ENCODE data around the gene NEXN. TPM values are rescaled to one million over a fixed set of nuclear protein-coding genes. Genes with fewer than 3 reads are reported as not detected.

NEXN gene
- total RNA-seq, 2 experiments from 2014 or later: 1.7 to 1.9 TPM

DNA sequence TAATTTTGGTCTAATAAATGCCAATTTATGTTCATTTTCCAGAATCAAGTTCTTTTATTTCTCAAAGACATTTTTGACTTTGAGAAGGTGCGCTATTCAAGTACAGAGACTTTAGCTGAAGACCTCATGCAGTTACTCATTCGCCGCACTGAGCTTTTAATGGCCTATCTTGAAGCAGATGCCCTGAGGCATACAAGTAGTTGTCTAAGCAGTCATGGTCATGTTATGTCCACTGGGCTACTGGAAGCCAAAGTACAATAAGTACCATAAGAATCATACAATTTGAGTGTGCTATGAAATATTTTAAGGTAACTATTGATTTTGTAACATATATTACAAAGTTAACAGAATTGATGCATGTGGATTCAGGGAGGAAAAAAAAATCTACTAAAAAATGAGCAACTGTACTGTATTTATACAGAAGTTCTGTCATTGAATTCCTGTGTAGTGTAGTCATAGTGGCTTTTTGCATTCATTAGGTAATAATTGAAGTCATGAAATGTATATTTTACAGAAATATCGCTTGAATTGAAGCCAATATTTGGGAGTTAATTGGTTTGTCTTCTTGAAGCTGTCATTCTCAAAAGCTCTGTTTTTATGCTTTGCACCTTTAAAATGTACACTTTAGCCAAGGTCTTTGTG, 13.5 kb upstream of the NEXN start:
- DNase-seq: no peak
- H3K27me3 Mint-ChIP-seq (ENCODE audit: low read depth): no peaks in the 10 kb centered on the region
- H3K4me1 Mint-ChIP-seq (ENCODE audit: low read depth): no peaks in the 10 kb centered on the region
- H3K4me3 Mint-ChIP-seq: no peak overlapping the region
- CTCF ChIA-PET: interaction anchor here (0.6 kb wide), 1 partner anchor 107 kb away, joined by 3 read pairs; no protein-coding TSS in a partner anchor
- H3K36me3 Mint-ChIP-seq (ENCODE audit: low read depth): peaks cover 7% of the 10 kb centered on the region
- H3K9me3 Mint-ChIP-seq: no peaks in the 10 kb centered on the region
- intact Hi-C loops (cut with micrococcal nuclease): no loop called here
- no peak overlapping the region for H3K27ac Mint-ChIP-seq

DNA sequence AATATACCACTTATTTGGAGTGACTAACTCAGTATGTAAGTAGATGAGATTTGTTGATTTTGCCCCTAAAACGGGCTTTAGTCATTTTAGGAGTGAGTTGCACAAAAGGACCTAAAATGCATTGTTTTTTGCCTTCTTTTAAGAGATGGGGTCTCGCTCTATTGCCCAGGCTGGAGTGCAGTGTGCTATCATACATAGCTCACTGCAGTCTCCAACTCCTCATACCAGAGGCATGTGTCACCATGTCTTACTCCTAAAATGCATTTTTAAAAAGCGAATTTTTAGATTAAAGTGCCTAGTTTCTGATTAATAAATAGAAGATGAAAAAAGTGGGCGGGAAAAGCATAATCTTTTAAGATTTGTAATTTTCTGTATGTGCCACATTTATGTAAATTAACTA, 11.5 kb upstream of the NEXN start:
- Mint-ChIP-seq H3K4me1 (ENCODE audit: low read depth) (peaks cover 6% of the 10 kb centered on the region), H3K4me3 (no peak overlapping the region), H3K27me3 (ENCODE audit: low read depth) (no peaks in the 10 kb centered on the region), H3K36me3 (ENCODE audit: low read depth) (peaks cover 7% of the 10 kb centered on the region), H3K9me3 (no peaks in the 10 kb centered on the region), H3K27ac (no peak overlapping the region)
- CTCF ChIA-PET: no interaction called here
- DNase-seq: no peak
- intact Hi-C loops (cut with micrococcal nuclease): no loop called here

- CTCF ChIA-PET: no interaction called here
- no peak overlapping the region for H3K4me3 Mint-ChIP-seq
- peaks cover 6% of the 10 kb centered on the region for H3K4me1 Mint-ChIP-seq (ENCODE audit: low read depth)
- intact Hi-C loops (cut with micrococcal nuclease): no loop called here
- no peaks in the 10 kb centered on the region for H3K9me3 Mint-ChIP-seq
- DNase-seq: no peak
- H3K27ac Mint-ChIP-seq: no peak overlapping the region
- peaks cover 2% of the 10 kb centered on the region for H3K36me3 Mint-ChIP-seq (ENCODE audit: low read depth)
- no peaks in the 10 kb centered on the region for H3K27me3 Mint-ChIP-seq (ENCODE audit: low read depth)
These were observed 7.4 kb upstream of the NEXN start for GRCh38 chr1:77881061-77881460.

DNA sequence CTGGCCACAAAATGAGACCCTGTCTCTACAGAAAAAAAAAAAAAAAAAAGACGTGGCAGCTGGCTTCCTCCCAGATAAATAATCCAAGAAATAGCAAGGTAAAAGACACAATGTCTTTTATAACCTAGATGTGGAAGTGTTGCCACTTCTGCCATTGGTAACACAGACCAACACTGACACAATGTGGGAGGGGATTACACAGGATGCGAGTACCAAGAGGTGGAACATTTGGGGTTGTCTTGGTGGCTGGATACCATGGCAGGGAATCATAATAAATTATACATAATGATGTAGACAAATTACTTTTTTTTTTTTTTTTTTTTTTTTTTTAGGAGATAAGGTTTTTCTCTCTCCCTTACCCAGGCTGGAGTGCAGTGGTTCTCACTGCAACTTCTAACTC, 6.0 kb upstream of the NEXN start:
- DNase-seq: no peak
- Mint-ChIP-seq H3K36me3 (ENCODE audit: low read depth) (peaks cover 5% of the 10 kb centered on the region), H3K27me3 (ENCODE audit: low read depth) (peaks cover 6% of the 10 kb centered on the region), H3K27ac (no peak overlapping the region), H3K4me3 (no peak overlapping the region), H3K4me1 (ENCODE audit: low read depth) (peaks cover 6% of the 10 kb centered on the region), H3K9me3 (no peaks in the 10 kb centered on the region)
- intact Hi-C loops (cut with micrococcal nuclease): no loop called here
- CTCF ChIA-PET: no interaction called here

GRCh38 chr1:77888781-77889642, 588 bp downstream of the NEXN start:
- Mint-ChIP-seq H3K9me3 (no peaks in the 10 kb centered on the region), H3K36me3 (ENCODE audit: low read depth) (peaks cover 4% of the 10 kb centered on the region), H3K4me3 (peak overlapping the region; percentile 66), H3K27ac (no peak overlapping the region), H3K4me1 (ENCODE audit: low read depth) (peaks cover 7% of the 10 kb centered on the region), H3K27me3 (ENCODE audit: low read depth) (peaks cover 18% of the 10 kb centered on the region)
- peak; percentile 38 for DNase-seq
- CTCF ChIA-PET: no interaction called here
- intact Hi-C loops (cut with micrococcal nuclease): no loop called here

DNA sequence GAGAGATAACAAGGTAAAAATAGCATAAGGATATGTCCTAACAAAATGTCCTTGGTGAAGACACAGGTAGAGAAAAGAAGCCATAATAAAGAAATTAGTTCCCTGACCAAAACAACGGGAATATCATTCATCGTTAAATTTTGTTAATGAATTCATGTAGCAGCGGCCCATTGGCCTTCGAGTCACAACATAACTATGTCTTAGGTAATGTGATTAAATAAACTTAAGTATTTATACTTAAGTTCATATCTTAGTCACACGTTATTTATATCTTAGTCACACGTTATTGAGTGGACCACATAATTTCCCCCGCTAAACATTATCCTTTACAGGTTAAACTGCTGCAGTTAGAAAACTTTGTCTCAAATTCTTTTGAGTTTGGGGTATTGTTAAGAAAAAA, 1.2 kb downstream of the NEXN start:
- no peak overlapping the region for H3K4me3 Mint-ChIP-seq

GRCh38 chr1:77891200-77891599, 2.8 kb downstream of the NEXN start:
- Mint-ChIP-seq H3K27me3 (ENCODE audit: low read depth) (peaks cover 19% of the 10 kb centered on the region), H3K9me3 (no peaks in the 10 kb centered on the region), H3K4me3 (no peak overlapping the region), H3K36me3 (ENCODE audit: low read depth) (peaks cover 3% of the 10 kb centered on the region), H3K4me1 (ENCODE audit: low read depth) (peaks cover 7% of the 10 kb centered on the region), H3K27ac (no peak overlapping the region)
- CTCF ChIA-PET: no interaction called here
- intact Hi-C loops (cut with micrococcal nuclease): no loop called here
- DNase-seq: no peak

More for the DNA sequence above, 1.2 kb downstream of the NEXN start:
- DNase-seq: no peak
- peaks cover 3% of the 10 kb centered on the region for H3K36me3 Mint-ChIP-seq (ENCODE audit: low read depth)
- H3K27ac Mint-ChIP-seq: no peak overlapping the region
- peaks cover 7% of the 10 kb centered on the region for H3K4me1 Mint-ChIP-seq (ENCODE audit: low read depth)
- intact Hi-C loops (cut with micrococcal nuclease): no loop called here
- no peaks in the 10 kb centered on the region for H3K9me3 Mint-ChIP-seq
- CTCF ChIA-PET: no interaction called here
- peaks cover 18% of the 10 kb centered on the region for H3K27me3 Mint-ChIP-seq (ENCODE audit: low read depth)

DNA sequence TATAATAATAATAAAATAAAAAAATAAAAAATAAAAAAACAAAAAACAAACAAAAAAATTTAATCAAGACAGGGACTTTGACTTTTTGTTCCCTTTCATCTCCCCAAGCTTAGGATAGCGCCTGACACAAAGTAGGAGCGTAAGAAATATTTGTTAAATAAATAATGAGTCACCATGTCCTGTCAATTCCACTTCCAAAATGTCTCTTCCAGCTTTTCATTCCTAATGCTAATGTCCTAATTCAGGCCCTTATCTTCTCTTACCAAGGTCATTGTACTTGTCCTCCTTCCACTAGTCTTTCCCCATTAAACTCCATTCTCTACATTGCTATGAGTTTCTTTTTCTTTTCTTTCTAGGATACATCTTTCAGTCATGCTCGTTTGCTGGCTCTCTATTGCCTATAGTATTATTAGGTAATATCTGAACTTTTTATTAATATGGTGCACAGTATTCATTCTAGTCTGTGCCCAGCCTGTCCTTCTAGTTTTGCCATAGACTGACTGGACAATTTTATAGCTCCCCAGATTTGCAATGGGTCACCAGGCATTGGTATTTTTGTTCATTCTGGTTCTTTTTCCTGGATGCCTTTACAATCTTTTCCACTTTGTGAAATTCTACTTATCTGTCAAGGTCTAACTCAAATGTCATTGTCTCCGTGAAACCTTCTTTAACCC, 11.4 kb downstream of the NEXN start:
- CTCF ChIA-PET: interaction anchor here (0.8 to 1.4 kb wide), 6 partner anchors 17 to 214 kb away, joined by 3 to 7 read pairs (median 4); no protein-coding TSS in a partner anchor
- no peak for DNase-seq
- H3K4me1 Mint-ChIP-seq (ENCODE audit: low read depth): no peaks in the 10 kb centered on the region
- peaks cover 2% of the 10 kb centered on the region for H3K27me3 Mint-ChIP-seq (ENCODE audit: low read depth)
- no peaks in the 10 kb centered on the region for H3K9me3 Mint-ChIP-seq
- intact Hi-C loops (cut with micrococcal nuclease): loop anchor here (1.0 to 5.0 kb wide), 5 partner anchors 74 to 1747 kb away; no protein-coding TSS in a partner anchor
- no peak overlapping the region for H3K27ac Mint-ChIP-seq
- no peaks in the 10 kb centered on the region for H3K36me3 Mint-ChIP-seq (ENCODE audit: low read depth)
- H3K4me3 Mint-ChIP-seq: no peak overlapping the region

DNA sequence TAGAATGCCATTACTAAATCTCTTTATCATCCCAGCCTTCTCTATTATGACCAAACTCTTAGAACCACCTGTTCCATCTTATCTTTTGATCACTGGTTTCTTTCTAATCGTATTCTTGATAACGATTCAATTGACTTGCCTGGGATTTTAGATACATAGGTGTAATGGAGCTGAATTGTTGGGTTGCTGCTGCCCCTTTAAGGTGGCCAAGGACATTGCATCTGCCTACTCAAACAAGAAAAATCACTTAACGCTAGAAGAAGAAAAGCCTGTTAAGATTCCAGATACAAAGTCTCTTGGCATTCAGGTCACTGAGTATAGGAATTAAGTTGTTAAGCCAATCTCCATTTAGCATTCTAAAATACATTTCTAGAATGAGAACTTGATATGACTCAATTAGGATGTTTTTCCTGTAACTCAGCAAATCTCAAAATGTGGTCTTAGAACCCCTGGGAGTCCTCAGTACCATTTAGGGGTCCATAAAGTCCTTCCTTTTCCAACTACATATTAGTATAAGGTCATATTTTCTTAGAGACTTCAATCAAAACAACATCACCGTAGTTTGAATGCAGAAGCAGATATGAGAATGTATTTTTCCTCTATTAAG, 12.4 kb downstream of the NEXN start:
- H3K4me1 Mint-ChIP-seq (ENCODE audit: low read depth): no peaks in the 10 kb centered on the region
- peaks cover 2% of the 10 kb centered on the region for H3K27me3 Mint-ChIP-seq (ENCODE audit: low read depth)
- no peak overlapping the region for H3K27ac Mint-ChIP-seq
- H3K9me3 Mint-ChIP-seq: no peaks in the 10 kb centered on the region
- H3K4me3 Mint-ChIP-seq: no peak overlapping the region
- H3K36me3 Mint-ChIP-seq (ENCODE audit: low read depth): no peaks in the 10 kb centered on the region
- intact Hi-C loops (cut with micrococcal nuclease): loop anchor here (1.0 to 5.0 kb wide), 5 partner anchors 75 to 1748 kb away; no protein-coding TSS in a partner anchor
- DNase-seq: peak; percentile 40
- CTCF ChIA-PET: interaction anchor here (0.8 to 1.3 kb wide), 5 partner anchors 16 to 213 kb away, joined by 3 to 5 read pairs (median 3); no protein-coding TSS in a partner anchor

DNA sequence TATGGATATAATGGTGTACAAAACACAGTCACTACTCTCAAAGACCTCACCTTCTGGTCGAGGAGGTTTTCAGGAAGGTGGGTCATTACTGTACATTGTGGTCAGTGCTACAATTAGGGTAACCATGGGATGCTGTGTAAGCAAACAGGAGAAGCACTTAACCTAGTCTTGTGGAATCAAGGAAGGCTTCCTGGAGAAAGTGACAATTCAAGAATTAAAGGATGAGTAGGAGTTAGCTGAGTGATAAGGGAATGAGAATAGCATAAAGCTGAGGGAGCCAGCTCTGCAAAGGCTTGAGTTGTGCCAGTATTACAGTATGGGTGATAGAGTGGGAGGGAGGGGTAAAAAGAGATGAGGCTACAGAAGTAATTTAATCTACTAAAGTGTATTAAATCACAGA, 17.2 kb downstream of the NEXN start:
- Mint-ChIP-seq H3K4me1 (ENCODE audit: low read depth) (no peaks in the 10 kb centered on the region), H3K36me3 (ENCODE audit: low read depth) (no peaks in the 10 kb centered on the region), H3K27me3 (ENCODE audit: low read depth) (no peaks in the 10 kb centered on the region), H3K4me3 (no peak overlapping the region), H3K9me3 (no peaks in the 10 kb centered on the region), H3K27ac (no peak overlapping the region)
- intact Hi-C loops (cut with micrococcal nuclease): no loop called here
- CTCF ChIA-PET: interaction anchor here (0.8 kb wide), 1 partner anchor 222 kb away, joined by 3 read pairs; no protein-coding TSS in a partner anchor
- no peak for DNase-seq

GRCh38 chr1:77906019-77906545, 17.7 kb downstream of the NEXN start:
- Mint-ChIP-seq H3K4me1 (ENCODE audit: low read depth) (no peaks in the 10 kb centered on the region), H3K36me3 (ENCODE audit: low read depth) (no peaks in the 10 kb centered on the region), H3K4me3 (no peak overlapping the region), H3K27ac (no peak overlapping the region), H3K9me3 (no peaks in the 10 kb centered on the region), H3K27me3 (ENCODE audit: low read depth) (no peaks in the 10 kb centered on the region)
- intact Hi-C loops (cut with micrococcal nuclease): no loop called here
- DNase-seq: no peak
- CTCF ChIA-PET: no interaction called here

- H3K27me3 Mint-ChIP-seq (ENCODE audit: low read depth): no peaks in the 10 kb centered on the region
- no peaks in the 10 kb centered on the region for H3K9me3 Mint-ChIP-seq
- DNase-seq: no peak
- CTCF ChIA-PET: no interaction called here
- intact Hi-C loops (cut with micrococcal nuclease): no loop called here
- H3K36me3 Mint-ChIP-seq (ENCODE audit: low read depth): no peaks in the 10 kb centered on the region
- no peaks in the 10 kb centered on the region for H3K4me1 Mint-ChIP-seq (ENCODE audit: low read depth)
- H3K27ac Mint-ChIP-seq: no peak overlapping the region
- H3K4me3 Mint-ChIP-seq: no peak overlapping the region
These were observed 18.2 kb downstream of the NEXN start for GRCh38 chr1:77906624-77907023.

Data from activated naive CD4-positive, alpha-beta T cell treated with anti-CD3 and anti-CD28 coated beads for 36 hours (primary cell).